ELF-1 (cell line): ENCODE data around the gene POM121L2.
A peak's percentile ranks its signal among the peaks of the same experiment; 100 is the strongest.
"Not testable (repeated sequence)": the region's sequence is repeated elsewhere in the genome, so short reads cannot be mapped to it uniquely, and the experiment has no call there.

Experiments used
- DNase-seq: peaks from one replicate; pipeline ENCODE4 v3.0.0-alpha.2; 2016; ENCODE audit warnings: low read depth, low spot score

Gene POM121L2

DNA sequence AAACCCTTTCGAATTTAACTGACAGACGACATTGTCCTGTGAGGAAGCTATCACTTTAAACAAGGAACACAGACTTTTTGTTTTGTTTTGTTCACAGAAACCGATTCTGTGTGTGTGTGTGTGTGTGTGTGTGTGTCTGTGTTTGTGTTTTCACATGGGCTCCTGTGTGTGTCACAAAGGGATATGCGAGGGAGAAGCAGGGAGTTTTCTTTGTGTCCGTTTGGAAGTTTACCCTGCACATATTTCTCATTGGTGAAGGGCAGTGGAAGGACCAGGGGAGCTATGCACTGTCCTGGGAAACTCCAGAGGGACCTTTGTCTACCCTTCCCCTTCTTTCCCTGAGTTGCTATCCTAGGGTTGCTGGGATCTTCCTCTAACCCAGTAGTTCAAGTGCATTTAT is 17.7 kb downstream of the POM121L2 start:
- DNase-seq = no peak

DNA sequence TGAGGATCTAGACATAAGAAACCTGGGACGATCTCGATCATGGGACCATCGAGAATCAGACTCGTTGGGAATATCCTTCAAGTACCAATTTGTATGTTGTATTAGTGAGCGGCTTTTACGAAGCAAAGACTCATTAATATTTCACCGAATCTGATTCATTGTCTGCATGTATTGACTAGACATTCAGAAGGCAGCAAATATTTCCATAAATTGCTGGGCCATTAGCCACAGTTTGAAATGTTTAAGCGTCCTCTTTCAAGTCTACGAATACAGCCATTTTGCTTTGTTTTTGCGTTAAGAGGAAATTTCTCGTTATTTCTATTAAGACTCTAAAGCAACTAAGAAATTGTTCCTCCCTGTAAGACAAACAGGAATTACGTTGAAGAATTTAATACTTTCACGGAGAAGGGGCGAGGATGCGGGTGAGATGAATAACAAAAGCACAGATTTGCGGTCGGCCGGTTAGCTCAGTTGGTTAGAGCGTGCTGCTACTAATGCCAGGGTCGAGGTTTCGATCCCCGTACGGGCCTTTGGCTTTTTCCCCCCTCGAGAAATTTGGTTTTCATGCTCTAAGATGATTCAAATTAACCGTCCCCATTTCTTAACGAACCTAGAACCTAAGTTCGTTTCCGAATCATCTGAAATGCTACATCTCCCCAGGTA is 18.5 kb downstream of the POM121L2 start:
- peak; percentile 76 for DNase-seq

DNA sequence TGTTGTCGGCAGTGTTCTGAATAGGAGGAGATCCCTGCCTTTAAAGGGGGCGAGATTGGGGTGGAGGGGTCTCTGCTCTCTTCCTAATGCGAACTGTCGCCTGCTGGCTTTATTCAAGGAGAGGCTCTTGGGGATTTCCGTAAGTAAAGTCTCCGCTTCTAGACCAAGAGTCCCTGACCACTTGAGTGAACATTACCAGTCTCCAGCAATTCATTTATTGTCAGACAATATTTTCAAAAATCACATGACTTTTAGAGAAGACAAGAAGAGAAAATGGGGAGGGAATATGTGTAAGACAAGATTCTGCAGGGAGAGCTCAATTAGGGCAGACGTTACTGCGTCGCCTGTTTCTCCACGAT is 21.2 kb downstream of the POM121L2 start:
- DNase-seq = no peak

DNA sequence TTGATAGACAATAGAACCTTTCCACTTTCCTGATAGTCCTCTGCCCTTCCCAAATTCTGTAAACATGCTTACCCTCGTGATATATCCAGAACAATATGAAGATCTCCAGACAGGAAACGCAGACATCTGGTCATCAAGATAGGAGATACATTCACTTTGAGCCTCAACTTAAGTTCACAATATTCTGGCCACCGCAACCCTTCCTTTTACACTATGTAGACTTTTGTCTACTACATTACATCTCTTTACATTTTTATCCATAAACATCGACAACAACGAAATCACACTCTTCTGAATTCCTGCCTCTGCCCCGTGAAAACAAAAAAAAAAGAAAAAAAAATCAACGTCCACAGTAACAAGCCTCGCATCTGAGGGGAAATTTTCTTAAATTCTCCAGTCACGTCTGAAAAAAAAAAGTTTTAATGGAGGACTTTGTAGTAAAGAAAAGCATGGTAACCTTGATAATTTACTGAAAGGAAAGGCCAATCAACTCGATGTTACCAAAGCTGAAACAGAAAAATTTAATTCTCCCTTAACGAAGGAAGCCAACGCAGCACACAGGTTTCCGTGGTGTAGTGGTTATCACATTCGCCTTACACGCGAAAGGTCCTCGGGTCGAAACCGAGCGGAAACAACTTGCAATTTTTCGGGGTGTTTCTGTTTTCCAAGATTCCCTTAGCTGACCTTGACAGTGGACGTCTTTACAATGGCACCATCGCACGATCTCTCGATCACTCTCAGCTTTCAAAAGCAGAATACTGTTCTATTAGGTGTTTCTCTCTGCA is 21.8 kb downstream of the POM121L2 start:
- peak; percentile 80 for DNase-seq

DNA sequence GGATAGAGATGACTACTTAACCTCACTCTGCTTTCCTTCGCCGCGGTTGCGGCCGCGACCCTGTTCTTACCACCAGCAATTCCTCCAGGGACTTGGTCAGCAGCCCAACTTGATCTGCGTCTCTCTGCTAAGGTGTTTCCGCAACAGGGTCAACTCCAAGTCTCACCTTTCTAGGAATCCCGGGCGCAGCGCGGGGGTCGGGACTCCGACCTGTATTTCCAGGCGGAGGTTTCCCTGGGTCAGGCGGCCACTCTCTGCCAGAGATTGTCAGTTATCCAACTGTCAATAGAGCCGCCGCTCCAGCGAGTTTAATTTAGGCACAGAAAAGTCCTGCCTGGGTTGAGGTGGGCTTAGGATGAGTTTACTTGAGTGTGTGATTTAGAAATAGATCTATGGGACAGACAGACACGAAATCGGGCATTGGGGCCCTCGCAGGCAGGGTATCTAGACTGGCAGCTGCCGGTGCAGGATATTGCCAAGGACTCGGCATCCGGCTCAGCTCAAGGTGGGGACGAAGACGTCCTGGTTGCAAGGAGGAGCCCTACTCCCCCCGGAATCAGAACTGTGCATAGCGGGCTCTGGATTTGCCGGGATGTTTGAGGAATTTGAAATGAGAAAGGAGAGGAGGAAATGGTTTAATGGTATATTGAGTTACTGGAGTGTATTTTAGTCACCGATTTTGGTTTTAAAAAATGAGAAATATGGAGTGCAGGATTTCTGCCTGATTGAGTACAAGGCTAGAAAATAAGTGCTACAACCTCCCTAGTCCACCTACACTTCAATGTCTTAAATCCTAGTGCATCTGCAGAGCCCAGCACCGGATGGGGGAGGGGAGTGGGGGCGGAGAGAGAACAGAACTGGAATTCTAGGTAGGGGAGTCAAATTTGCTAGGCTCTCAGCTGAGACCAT is 23.7 kb downstream of the POM121L2 start:
- DNase-seq = peak; percentile 63

DNA sequence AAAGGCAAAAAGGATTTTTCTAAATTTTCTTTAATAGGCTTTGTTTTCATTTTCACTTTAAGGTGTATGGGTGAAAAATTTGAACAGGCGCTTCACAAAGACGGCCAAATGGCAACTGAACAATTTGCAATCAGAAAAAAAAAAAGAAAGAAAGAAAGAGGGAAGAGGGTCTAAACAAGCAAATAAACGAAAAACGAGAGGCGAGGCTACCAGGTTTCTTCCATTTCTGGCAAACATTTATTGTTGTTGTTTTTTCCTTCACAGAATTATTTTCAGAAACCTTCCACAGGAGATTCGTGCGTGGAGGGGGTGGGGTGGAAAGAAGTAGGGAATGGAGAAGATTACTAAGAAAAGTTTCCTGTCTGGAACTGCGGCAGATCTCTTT is 24.3 kb downstream of the POM121L2 start:
- DNase-seq = no peak

DNA sequence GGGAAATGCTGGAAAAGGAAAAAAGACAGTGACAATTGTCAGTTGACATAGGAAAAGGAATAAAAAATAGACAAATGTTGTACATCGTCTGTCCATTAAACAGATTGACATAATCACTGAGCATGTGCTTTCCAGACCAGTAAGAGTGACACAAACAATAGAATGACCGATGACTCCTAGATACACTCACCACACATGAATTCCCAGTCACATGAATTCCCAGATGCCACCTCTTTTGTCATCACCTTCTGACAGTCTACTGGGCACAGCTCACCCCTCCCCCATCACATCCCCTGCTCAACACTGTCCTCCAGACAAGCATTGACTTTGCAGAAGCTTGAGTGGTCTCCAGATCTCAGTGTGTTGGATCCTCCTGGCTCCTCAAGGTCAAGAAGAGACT is 25.9 kb downstream of the POM121L2 start:
- no peak for DNase-seq

DNA sequence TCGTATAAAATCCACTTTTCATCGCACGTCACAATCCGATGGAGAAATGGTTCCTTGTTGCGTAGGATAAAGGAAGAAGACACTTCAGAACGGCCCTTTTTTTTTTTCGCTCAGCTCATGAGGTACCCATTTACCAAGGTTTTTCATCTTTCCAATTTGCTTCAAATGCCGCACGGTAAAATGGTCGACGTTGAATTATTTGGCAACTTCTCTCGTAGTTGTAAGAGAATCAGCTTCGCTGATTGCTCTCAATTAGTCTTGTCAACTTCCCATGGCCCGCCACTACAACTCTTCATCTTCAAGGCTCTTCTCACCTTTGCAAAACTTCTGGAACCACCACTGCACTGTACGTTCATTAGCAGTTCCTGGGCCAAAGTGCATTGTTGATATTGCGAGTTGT is 28.8 kb downstream of the POM121L2 start:
- DNase-seq = no peak

DNA sequence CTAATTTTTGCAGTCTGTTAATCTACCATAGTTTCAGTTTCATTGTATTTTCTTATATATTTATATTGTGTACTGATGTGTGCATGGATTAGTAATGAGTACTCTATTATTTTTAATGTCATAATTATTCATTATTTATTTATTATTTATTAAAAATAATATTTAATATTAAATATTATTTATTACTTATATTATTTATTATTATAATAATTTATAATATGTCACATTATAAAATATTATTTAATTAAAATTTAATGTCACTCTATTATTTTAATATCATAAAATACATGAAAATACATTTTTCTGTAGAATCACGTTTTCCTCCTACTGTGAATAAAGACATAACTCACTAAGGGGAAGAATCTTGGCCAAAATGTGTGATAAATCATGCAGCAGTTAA is 30.5 kb downstream of the POM121L2 start:
- DNase-seq = no peak

DNA sequence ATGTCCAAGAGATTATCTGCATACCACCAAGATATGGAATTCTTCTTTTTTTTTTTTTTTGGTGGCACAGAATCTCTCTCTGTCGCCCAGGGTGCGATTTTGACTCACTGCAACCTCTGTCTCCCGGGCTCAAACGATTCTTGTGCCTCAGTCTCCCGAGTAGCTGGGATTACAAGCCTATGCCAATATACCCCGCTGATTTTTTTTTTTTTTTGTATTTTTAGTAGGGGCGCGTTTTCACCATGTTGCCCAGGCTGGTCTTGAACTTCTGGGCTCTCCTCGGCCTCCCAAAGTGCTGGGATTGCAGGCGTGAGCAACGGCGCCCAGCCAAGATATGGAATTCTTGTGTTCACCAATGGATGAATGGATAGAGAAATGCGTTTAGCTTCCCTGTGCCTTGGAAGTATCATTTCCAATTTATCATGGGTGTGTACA is 31.0 kb downstream of the POM121L2 start:
- DNase-seq = no peak

DNA sequence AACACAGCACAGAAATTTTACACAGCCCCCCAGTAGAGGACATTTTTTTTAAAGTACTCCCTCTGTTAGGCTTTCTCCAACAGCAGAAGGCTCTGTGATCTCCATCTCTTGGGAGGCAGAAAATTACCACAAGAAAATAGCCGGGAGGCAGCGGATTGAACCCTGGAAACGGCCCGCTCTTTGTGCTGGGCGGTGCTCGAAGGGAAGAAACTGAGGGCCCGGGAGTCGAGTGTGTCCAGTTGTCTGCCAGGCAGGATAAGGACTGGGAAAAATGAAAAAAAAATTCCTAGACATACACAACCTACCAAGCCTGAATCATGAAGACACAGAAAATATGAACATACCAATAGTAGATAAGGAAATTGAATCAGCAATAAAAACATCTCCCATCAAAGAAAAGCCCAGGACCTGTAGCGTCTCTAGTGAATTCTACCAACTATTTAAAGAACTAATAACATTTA is 31.5 kb downstream of the POM121L2 start:
- peak; percentile 65 for DNase-seq

DNA sequence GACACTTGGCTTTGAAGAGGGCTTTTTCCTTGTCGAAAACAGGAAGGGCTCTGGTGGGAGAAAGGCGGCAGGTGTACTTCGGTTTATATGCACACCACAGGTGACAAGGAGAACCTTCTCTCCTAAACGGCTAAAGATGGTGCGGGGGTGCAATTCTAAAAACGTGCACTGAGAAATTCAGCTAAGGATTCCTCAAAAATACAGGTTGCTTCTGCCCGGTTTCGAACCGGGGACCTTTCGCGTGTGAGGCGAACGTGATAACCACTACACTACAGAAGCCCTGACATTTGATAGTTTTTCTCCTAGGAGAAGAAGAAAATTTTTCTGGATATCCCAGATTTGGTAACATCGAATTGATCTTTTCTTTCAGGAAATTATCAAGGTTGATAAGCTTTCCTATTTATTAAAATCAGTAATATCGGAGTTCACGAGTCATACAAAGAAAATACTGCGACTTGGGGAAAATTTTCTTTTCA is 32.0 kb downstream of the POM121L2 start:
- DNase-seq = peak; percentile 83

DNA sequence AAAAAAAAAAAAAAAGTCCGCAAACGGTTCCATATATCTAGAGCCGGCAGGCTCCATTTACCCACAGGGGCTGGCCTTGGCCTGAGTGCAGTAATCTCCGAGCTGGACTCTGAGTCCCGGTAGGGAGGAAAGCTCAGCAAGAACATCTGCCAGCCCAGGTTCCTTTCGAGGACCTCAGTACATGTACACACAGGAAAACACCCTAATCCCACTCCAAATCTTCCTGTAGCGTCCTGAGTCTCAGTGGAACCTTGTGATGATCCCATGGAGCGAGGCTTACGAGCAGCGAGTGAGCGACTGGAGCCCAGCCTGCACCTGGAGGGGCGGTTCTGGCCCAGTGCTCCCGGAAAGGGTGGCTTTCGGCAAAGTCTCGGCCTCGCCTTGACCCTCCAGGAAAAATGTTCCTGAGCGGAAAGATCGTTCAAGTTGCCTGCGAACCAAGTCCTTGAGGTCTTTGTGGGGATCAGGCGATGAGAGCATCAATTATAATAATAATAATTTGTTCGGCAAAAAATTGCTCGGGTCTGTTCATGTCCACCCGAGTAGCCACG is 32.5 kb downstream of the POM121L2 start:
- peak; percentile 51 for DNase-seq

DNA sequence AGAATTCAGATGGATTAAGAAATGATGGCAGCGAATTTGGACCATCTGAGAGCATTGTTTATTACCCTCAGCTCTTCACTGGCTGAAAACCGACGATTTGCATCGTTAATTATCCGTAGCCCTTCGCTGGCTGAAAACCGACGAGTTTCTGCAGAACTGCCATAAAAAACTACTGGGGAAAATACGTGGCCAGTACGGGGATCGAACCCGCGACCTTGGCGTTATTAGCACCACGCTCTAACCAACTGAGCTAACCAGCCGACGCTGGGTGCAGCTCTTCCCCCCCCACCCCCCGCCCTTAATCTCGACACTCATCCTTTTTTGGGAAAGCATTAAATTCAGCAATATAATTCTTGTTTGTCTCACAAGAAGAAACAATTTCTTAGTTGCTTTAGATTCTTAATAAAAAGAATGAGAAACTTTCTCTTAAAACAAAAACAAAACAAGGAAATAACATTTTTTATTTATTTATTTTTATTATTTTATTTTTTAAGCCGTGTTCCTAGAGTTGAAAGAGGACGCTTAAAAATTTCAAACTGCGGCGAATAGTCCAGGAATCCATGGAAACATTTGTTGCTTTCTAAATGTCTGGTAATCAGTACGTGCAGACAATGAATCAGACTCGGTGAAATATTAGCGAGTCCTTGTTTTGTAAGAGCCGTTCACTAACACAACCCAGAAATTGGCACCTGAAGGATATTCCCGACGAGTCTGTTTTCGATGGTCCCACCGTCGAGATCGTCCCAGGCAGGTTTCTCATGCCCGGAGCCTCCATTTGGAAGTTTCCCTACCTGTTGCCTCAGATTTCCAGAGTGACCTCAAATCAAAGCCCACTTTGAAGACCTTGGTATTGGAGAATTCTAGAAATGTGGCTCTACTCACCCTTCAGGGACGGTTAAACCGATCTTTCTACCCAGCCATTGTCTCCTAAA is 36.8 kb downstream of the POM121L2 start:
- peak; percentile 66 for DNase-seq

DNA sequence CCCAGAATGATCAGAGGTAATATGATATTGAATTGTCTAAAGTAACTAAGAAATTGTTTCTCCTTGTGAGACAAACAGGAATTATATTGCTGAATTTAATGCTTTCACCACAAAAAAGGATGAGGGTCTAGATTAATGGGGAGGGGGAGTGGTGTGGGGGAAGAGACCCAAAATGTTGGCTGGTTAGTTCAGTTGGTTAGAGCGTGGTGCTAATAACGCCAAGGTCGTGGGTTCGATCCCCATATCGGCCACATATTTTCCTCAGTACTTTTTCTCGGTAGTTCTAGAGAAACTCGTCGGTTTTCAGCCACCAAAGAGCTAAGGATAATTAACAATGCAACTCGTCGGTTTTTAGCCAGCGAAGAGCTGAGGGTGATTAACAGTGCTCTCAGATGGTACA is 38.3 kb downstream of the POM121L2 start:
- no peak for DNase-seq

DNA sequence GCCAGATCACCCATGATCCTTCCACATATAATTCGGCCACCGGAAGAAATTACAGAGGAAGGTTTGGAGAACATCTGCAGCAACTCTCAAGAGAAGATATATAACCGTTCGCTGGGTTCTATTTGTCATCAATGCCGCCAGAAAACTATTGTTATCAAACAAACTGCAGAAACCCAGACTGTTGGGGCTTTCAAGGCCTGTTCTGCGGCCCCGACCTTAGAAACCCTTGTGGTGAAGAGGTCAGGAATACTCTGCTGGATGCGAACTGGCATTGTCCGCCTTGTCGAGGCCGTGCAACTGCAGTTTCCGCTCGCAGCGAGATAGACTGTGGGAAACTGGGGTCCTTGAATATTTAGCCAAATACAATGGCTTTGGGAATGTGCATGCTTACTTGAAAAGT is 43.3 kb downstream of the POM121L2 start:
- no peak for DNase-seq

DNA sequence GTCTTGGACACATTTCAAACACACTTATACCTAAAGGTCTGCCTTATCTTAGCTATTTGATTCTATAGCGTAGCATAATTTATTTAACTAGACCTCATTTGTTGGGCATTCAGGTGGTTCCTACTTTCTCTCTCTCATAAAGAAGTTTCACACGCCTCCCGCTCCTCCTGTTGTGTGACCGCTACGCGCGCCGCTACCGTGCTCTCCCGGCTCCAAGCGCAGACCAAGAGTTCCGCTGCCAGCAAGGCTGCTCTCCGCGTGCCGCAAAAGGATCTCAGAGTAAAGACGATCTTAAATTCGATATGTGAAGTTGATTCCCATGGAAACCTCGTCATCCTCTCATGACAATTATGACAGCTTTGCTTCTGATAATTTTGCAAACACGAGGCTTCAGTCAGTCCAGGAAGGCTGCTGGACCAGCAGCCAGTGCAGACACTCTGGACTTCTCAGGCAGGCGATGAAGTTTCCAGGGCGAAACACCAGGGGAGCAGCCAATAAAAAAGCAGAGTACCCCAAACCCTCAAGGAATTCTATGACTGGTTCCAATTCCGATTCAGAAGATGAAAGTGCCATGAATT is 44.1 kb downstream of the POM121L2 start:
- DNase-seq = peak; percentile 44

DNA sequence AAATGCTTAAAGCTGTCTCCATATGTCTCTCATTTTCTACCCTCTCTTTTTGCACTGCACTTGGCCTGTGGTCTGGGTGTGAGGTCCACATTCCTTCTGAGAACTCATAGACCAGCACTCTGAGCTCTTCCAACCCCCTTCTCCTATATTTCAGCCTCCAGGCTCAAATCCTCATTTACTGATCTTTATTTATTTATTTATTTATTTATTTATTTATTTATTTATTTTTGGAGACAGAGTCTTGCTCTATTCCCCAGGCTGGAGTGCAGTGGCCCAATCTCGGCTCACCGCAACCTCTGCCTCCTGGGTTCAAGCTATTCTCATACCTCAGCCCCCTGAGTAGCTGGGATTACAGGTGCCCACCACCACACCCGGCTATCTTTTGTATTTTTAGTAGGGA is 45.1 kb downstream of the POM121L2 start:
- not testable (repeated sequence) for DNase-seq

DNA sequence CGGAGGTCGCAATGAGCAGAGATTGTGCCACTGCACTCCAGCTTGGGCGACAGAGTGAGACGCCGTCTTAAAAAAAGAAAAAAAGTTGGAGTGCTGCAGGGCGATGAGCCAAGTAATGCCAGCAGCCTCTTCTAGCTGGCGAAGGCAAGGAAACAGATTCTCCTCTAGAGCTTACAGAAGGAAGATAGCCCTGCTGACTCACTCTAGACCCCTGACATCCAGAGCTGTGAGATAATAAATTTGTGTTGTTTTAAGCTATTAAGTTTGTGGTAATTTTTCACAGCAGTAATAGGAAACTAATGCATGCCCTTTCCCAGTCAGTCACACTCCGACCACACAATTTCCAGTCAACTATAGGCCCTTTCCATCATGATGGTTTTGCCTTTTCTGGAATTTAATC is 48.2 kb downstream of the POM121L2 start:
- no peak for DNase-seq

DNA sequence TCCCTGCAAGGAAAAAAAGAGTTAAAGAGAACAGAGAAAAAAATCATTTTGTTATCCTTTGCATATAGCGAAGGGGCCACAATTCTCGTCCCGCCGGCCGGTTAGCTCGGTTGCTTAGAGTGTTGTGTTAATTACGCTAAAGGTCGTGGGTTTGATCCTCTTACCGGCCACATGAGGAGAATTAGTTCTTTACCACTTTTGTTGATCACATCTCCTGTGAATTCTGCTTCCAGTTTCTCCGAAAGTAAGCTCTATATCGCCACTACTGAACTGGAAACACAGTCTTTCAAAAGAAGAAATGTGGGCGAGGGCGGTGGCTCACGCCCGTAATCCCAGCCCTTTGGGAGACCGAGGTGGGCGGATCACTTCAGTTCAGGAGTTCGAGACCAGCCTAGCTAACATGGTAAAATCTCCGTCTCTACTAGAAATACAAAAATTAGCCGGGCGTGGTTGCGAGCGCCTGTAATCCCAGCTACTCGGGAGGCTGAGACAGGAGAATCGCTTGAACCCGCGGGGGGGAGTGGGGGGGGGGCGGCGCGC is 51.2 kb downstream of the POM121L2 start:
- peak; percentile 41 for DNase-seq
